Measurements from ENCODE around the gene ESR1.

DNA sequence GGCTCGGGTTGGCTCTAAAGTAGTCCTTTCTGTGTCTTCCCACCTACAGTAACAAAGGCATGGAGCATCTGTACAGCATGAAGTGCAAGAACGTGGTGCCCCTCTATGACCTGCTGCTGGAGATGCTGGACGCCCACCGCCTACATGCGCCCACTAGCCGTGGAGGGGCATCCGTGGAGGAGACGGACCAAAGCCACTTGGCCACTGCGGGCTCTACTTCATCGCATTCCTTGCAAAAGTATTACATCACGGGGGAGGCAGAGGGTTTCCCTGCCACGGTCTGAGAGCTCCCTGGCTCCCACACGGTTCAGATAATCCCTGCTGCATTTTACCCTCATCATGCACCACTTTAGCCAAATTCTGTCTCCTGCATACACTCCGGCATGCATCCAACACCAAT, 291.2 kb downstream of the ESR1 start:
- TF ChIP-seq POLR2A (IDR thresholded peaks at IDR 0.05): no peak
- TF ChIP-seq, protein P1, sequence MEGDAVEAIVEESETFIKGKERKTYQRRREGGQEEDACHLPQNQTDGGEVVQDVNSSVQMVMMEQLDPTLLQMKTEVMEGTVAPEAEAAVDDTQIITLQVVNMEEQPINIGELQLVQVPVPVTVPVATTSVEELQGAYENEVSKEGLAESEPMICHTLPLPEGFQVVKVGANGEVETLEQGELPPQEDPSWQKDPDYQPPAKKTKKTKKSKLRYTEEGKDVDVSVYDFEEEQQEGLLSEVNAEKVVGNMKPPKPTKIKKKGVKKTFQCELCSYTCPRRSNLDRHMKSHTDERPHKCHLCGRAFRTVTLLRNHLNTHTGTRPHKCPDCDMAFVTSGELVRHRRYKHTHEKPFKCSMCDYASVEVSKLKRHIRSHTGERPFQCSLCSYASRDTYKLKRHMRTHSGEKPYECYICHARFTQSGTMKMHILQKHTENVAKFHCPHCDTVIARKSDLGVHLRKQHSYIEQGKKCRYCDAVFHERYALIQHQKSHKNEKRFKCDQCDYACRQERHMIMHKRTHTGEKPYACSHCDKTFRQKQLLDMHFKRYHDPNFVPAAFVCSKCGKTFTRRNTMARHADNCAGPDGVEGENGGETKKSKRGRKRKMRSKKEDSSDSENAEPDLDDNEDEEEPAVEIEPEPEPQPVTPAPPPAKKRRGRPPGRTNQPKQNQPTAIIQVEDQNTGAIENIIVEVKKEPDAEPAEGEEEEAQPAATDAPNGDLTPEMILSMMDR (IDR thresholded peaks at IDR 0.05): no peak
